Spleen (tissue), 7 donors: ENCODE measurements around the gene HDAC4.

Experiments used
- CTCF ChIP-seq, 11 experiments: fragments of 200-600 bp in 7 of 11; fragments of 450-650 bp in 4 of 11; sonication (generic) in 4 of 11; IDR thresholded peaks in 8 of 11; conservative IDR thresholded peaks in 3 of 11; 1 replicate in 7 of 11; 2 replicates in 4 of 11; pipeline versions ENCODE4 v1.4.0 to v1.8.0; 2016 to 2021; ENCODE audit warnings: antibody characterized with exemption in 11 of 11, inconsistent platforms in 4 of 11, mild to moderate bottlenecking in 1 of 11
- POLR2AphosphoS5 ChIP-seq, 3 donors: sonication (generic); formaldehyde crosslinking; IDR thresholded peaks; one replicate each; pipeline ENCODE4 v1.5.1; 2017; ENCODE audit warnings: antibody characterized with exemption in 3 of 3
- donor health status: DM: no; HTN: no; CAD: no; lungs with moderate emphysema.
- donor health status: DM: no; HTN: no; CAD: no.
- donor health status: DM: no; HTN: no; CAD: no.

GRCh38 chr2:239084007-239084406 lies 316.8 kb downstream of the HDAC4 start:
- TF ChIP-seq CTCF (IDR thresholded peaks at IDR 0.05 in 8 of 11, conservative IDR thresholded peaks at IDR 0.05 in 3 of 11) (no peak), POLR2AphosphoS5 (IDR thresholded peaks at IDR 0.05) (peak in 1 of 3 donors; percentile 36)
